ENCODE measurements around the gene JRKL.

- TF ChIP-seq CTCF (IDR thresholded peaks at IDR 0.05), result no peak
- no peak for TF ChIP-seq POLR2A (IDR thresholded peaks at IDR 0.05)
Measured at GRCh38 chr11:96376796-96377195, 13.0 kb upstream of the JRKL start.
